Fibroblast of pulmonary artery (primary cell): Measurements from ENCODE around the gene GRB10.
"Not testable (repeated sequence)": the region's sequence is repeated elsewhere in the genome, so short reads cannot be mapped to it uniquely, and the experiment has no call there.

ENCODE experiments used
- DNase-seq: peaks from one replicate; pipeline ENCODE4 v3.0.0-alpha.2; 2010; ENCODE audit warnings: low read depth
- H3K4me3 ChIP-seq: replicated peaks from 2 replicates; pipeline ENCODE4 v1.5.1; 2011; ENCODE audit warnings: low read depth, mild to moderate bottlenecking, control low read depth, low read length, moderate library complexity
- TF ChIP-seq, protein P1 (sequence below): IDR thresholded peaks from 2 replicates; pipeline ENCODE4 v1.5.1; 2011; ENCODE audit warnings: mild to moderate bottlenecking, control low read depth, low read length, inconsistent platforms; ENCODE audit errors: missing control alignments

The GRB10 gene

DNA sequence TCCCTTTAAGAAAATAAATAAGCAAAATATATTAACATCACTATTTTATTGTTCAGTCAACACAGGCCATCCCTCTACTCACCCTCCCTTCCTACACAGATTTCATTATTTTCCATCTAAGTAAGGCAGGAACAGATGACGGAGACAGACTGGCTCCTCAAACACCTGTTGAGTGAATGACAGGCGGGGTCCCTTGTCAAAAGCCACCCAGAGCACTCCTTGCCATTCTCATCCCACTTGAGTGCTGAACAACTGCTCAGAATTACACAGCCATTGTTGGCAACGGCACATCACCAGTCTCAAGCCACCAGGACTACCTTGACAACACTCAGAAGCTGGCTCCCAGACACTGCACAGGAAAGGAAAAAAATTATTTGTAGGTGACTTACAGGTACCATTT is 3.3 kb downstream of the GRB10 start:
- TF ChIP-seq, protein P1, sequence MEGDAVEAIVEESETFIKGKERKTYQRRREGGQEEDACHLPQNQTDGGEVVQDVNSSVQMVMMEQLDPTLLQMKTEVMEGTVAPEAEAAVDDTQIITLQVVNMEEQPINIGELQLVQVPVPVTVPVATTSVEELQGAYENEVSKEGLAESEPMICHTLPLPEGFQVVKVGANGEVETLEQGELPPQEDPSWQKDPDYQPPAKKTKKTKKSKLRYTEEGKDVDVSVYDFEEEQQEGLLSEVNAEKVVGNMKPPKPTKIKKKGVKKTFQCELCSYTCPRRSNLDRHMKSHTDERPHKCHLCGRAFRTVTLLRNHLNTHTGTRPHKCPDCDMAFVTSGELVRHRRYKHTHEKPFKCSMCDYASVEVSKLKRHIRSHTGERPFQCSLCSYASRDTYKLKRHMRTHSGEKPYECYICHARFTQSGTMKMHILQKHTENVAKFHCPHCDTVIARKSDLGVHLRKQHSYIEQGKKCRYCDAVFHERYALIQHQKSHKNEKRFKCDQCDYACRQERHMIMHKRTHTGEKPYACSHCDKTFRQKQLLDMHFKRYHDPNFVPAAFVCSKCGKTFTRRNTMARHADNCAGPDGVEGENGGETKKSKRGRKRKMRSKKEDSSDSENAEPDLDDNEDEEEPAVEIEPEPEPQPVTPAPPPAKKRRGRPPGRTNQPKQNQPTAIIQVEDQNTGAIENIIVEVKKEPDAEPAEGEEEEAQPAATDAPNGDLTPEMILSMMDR = no peak
- no peak overlapping the region for H3K4me3 ChIP-seq
- DNase-seq = no peak

DNA sequence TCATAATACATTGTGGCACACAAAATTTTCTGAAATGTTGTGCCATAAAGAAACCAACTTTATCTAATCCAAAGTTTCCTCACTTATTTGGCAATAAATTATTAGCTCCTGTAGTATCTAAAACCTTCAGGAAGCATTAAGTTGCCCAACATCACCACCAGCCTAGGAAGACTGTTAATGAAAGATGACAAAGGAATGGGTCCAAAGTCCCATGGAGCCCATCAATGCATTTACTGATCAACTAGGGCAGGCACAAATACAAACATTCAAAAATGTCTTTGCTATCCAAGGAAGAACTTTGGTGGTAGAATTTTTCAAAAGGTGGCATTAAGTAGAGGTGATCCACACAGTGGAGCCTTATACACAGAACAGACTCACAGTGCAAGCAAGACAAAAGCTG is 4.5 kb downstream of the GRB10 start:
- DNase-seq = no peak
- TF ChIP-seq, protein P1 = no peak

DNA sequence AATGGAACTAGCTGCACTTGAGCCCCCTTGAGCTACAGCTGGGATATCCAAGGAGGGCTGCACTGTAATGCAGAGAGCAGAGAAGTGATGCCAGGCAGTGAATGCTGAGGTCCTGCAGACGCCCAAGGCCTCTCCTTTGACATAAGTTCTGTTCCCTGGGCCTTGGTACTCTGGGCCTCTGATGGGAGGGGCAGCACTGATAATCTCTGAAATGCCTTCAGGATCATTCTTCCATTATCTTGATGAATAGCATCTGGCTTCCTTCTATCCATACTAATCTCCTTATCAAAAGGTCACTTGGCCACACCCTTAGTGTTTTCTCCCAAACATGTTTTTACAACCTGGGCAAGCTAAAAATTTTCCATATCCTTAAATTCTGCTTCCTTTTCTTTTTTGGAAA is 6.9 kb downstream of the GRB10 start:
- TF ChIP-seq, protein P1 = no peak
- no peak overlapping the region for H3K4me3 ChIP-seq
- no peak for DNase-seq

More for the DNA sequence above, 4.5 kb downstream of the GRB10 start:
- no peak overlapping the region for H3K4me3 ChIP-seq

DNA sequence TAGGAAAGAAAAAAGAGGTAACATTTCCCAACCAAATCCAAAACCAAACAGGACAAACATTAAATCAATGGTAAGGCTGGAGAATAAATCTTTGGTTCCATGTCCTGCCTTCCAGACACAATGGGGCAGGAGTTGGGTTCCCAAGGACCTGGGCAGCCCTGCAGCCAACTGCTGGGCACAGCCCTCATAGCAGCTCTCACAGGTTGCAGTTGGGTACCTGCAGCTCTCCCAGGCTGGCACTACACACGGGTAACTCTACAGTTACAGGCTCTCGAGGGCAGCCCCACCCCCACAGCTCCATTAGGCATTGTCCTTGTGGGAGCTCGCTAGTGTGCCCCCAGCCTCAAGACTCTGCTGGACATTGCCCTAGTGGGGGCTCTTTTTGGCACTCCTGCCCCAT is 7.5 kb downstream of the GRB10 start:
- TF ChIP-seq, protein P1 = no peak
- H3K4me3 ChIP-seq = no peak overlapping the region
- no peak for DNase-seq

DNA sequence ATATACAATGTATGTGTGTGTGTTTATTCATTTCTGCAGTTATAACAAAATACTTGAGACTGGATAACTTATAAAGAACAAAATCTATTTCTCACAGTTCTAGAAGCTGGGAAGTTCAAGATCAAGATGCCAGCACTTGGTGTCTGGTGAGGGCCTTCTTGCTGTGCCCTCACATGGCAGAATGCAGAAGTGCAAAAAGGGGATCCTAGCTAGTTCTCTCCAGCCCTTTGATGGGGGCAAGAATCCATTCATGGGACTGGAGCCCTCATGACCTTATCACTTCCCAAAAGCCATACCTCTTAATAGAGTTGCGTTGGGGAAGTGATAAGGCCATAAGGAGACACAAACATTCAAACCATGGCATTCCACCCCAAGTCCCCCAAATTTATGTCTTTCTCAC is 8.4 kb downstream of the GRB10 start:
- no peak for DNase-seq
- TF ChIP-seq, protein P1 = no peak
- no peak overlapping the region for H3K4me3 ChIP-seq

DNA sequence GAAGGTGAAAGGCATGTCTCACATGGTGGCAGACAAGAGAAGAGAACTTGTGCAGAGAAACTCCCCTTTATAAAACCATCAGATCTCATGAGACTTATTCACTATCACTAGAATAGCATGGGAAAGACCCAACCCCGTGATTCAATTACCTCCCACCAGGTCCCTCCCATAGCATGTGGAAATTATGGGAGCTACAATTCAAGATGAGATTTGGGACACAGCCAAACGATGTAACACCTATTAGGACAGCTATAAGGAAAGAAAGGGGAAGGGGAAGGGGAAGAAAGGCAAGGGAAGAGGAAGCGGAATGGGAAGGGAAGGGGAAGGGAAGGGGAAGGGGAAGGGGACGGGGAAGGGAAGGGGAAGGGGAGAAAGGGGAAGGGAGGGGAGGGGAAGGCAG is 9.6 kb downstream of the GRB10 start:
- H3K4me3 ChIP-seq, DNase-seq: not testable (repeated sequence)

DNA sequence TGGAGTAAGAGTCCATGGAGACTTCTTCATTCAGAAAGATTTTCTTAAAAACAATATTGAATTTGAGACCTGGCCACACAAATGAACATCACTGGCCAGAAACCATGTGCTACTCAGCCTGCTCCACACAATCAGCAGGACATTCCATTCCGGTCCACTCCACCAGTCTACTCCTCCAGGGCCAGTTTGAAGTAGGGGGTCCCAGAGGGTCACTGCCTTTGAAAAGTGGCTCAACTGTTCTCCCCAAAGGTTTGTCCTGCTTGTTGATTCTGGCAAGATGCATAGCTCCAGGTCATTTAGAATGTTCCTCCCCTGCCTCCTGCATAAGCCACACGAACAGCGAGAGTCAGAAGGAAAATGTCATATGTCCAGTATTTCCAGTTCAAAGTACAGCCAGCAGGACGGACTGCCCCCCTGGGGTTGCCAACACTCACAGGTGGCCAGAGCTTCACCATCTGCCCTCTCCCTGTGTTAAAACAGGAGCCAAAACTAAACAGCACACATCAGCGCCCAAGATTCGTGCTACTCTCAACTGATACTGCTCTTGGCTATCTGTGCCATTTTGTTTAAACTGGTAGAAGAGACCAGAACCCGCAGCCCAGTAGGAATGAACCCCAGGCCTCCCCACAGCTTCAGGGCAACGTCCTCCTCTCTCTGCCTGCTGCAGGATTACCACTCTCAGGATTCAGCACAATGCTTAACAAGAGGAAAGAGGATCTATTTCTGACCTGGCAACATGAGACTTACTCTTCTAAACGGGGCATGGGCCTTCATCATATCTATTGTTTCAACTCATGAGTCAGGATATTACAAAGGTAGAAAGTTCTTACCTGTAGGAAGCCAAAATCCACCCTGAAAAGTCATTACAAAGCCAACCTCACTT is 11.3 kb downstream of the GRB10 start:
- TF ChIP-seq, protein P1 = no peak
- no peak overlapping the region for H3K4me3 ChIP-seq
- DNase-seq = no peak
